DOHH2 (cell line): ENCODE results near the gene NFATC4.
A peak's percentile ranks its signal among the peaks of the same experiment; 100 is the strongest.

Experiments used
- H3F3A ChIP-seq: fragments of 200-600 bp; sonication (generic), shearing (Covaris generic); 2 replicates; pipeline ENCODE4 v1.6.0; 2016; ENCODE audit warnings: antibody characterized with exemption, mild to moderate bottlenecking; ENCODE audit not compliant: control insufficient read depth, insufficient read depth
- H3K27ac ChIP-seq: fragments of 200-600 bp; sonication (generic); 2 replicates; pipeline ENCODE4 v1.5.1; 2014; ENCODE audit warnings: low read depth, mild to moderate bottlenecking, low read length, moderate library complexity
- H3K27me3 ChIP-seq: fragments of 200-600 bp; sonication (generic); 2 replicates; pipeline ENCODE4 v1.6.1; 2014; ENCODE audit warnings: mild to moderate bottlenecking, low read length, mixed read lengths; ENCODE audit not compliant: control insufficient read depth
- H3K36me3 ChIP-seq: fragments of 200-600 bp; sonication (generic); 2 replicates; pipeline ENCODE4 v1.6.1; 2014; ENCODE audit warnings: mild to moderate bottlenecking, low read length, moderate library complexity, mixed read lengths; ENCODE audit not compliant: control insufficient read depth
- H3K4me1 ChIP-seq: fragments of 200-600 bp; sonication (generic); 2 replicates; pipeline ENCODE4 v1.6.1; 2014; ENCODE audit warnings: mild to moderate bottlenecking, low read length, mixed read lengths; ENCODE audit not compliant: control insufficient read depth
- H3K4me2 ChIP-seq: fragments of 200-600 bp; sonication (generic); 2 replicates; pipeline ENCODE4 v1.6.0; 2014; ENCODE audit warnings: mild to moderate bottlenecking, low read length, moderate library complexity
- H3K4me3 ChIP-seq: fragments of 200-600 bp; sonication (generic); 2 replicates; pipeline ENCODE4 v1.5.1; 2014; ENCODE audit warnings: mild to moderate bottlenecking, low read length, mixed read lengths
- H3K79me2 ChIP-seq: fragments of 200-600 bp; sonication (generic); 2 replicates; pipeline ENCODE4 v1.6.1; 2014; ENCODE audit warnings: mild to moderate bottlenecking, low read length, mixed read lengths; ENCODE audit not compliant: control insufficient read depth
- H3K9me2 ChIP-seq: fragments of 200-600 bp; sonication (generic); replicated peaks from 2 replicates; pipeline ENCODE4 v1.6.1; 2014; ENCODE audit warnings: mild to moderate bottlenecking, low read length, mixed read lengths; ENCODE audit not compliant: control insufficient read depth
- H3K9me3 ChIP-seq: fragments of 200-600 bp; sonication (generic); 2 replicates; pipeline ENCODE4 v1.6.1; 2014; ENCODE audit warnings: antibody characterized with exemption, low read length, mixed read lengths; ENCODE audit not compliant: control insufficient read depth, insufficient read depth
- H4K20me1 ChIP-seq: fragments of 200-600 bp; sonication (generic); 2 replicates; pipeline ENCODE4 v1.6.0; 2014; ENCODE audit warnings: low read depth, mild to moderate bottlenecking, antibody characterized with exemption, low read length, moderate library complexity; ENCODE audit not compliant: control insufficient read depth, insufficient read depth
- EZH2phosphoT487 ChIP-seq: fragments of 200-600 bp; sonication (generic); IDR thresholded peaks from 2 replicates; pipeline ENCODE4 v1.6.1; 2017; ENCODE audit warnings: borderline replicate concordance, mild to moderate bottlenecking, antibody characterized with exemption, low read length, moderate library complexity, mixed read lengths
- TF ChIP-seq, protein P1 (sequence below): fragments of 200-600 bp; sonication (generic); IDR thresholded peaks from one replicate; pipeline ENCODE4 v1.5.1; 2014; ENCODE audit warnings: antibody characterized with exemption, mild to moderate bottlenecking, low read depth, low read length; ENCODE audit not compliant: poor library complexity, severe bottlenecking

Gene NFATC4

DNA sequence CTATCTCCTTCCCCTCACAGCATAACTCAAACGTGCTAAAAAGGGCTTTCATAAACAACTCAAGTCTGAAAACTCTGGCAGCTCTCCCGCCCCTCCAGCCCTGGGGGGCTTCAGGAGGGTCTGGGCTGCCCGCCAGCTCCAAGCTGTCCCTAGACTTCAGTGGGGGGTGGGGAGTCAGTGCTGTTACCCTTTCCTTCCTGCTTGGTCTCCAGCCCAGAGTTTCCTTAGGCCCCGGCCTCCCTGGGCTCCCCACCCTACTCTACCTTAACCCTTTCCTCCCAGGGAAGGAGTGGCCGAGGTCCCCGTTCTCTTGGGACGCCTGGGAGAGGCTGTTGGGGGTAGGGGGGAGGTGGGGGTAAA, 30.3 kb downstream of the NFATC4 start:
- Histone ChIP-seq H3K27me3 (peaks cover 10% of the 10 kb centered on the region), H3F3A (no peaks in the 10 kb centered on the region), H3K9me2 (no peaks in the 10 kb centered on the region), H3K27ac (no peak overlapping the region), H4K20me1 (no peaks in the 10 kb centered on the region), H3K79me2 (no peaks in the 10 kb centered on the region), H3K36me3 (no peaks in the 10 kb centered on the region), H3K9me3 (no peaks in the 10 kb centered on the region), H3K4me2 (no peak overlapping the region; the same call in 1 of the 2 replicates), H3K4me1 (peaks cover 14% of the 10 kb centered on the region), H3K4me3 (0 out of 2 replicates have a peak overlapping the region, but pooled peaks have one; percentile 63)
- TF ChIP-seq, protein P1, sequence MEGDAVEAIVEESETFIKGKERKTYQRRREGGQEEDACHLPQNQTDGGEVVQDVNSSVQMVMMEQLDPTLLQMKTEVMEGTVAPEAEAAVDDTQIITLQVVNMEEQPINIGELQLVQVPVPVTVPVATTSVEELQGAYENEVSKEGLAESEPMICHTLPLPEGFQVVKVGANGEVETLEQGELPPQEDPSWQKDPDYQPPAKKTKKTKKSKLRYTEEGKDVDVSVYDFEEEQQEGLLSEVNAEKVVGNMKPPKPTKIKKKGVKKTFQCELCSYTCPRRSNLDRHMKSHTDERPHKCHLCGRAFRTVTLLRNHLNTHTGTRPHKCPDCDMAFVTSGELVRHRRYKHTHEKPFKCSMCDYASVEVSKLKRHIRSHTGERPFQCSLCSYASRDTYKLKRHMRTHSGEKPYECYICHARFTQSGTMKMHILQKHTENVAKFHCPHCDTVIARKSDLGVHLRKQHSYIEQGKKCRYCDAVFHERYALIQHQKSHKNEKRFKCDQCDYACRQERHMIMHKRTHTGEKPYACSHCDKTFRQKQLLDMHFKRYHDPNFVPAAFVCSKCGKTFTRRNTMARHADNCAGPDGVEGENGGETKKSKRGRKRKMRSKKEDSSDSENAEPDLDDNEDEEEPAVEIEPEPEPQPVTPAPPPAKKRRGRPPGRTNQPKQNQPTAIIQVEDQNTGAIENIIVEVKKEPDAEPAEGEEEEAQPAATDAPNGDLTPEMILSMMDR = no peak
- TF ChIP-seq EZH2phosphoT487 = no peak

DNA sequence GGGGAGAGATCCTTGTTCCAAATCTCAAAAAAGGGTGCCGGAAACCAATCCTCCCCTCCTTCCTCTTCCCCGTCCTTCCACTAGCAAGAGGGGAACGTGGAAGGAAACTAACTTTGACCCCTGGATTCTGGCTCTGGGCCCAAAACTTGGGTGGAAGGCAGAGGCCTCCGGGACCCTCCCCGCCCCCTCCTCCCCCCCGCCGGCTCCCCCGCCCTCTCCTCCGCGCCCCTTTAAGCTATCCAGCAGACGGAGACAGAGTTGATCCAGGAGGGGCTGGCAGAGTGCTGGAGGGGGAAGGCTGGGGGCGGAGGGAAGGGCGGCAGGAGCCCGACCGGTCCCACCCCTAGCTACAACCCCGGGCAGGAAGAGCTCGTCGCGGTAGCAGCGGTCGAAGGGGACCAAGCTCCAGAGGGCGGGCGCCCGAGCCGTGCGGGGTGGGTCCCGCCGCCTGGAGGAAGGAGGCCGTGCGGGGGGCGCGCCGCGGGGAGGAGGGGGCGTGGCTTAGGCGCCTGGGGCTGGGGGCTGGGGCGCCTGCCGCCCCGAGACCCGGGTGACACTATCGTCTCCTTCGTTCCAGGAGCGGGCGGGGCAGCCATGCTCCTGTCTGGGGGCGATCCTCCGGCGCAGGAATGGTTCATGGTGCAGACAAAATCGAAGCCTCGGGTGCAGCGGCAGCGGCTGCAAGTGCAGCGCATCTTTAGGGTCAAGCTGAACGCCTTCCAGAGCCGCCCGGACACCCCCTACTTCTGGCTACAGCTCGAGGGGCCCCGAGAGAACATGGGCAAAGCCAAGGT, 30.9 kb downstream of the NFATC4 start, which contains the start of gene NYNRIN:
NYNRIN (plus strand) TSS at position 351 of the 794 bp plus-strand sequence; CDS start at position 595, 244 bp downstream.
- H3K27ac ChIP-seq = no peak within 1 kb of the TSS

DNA sequence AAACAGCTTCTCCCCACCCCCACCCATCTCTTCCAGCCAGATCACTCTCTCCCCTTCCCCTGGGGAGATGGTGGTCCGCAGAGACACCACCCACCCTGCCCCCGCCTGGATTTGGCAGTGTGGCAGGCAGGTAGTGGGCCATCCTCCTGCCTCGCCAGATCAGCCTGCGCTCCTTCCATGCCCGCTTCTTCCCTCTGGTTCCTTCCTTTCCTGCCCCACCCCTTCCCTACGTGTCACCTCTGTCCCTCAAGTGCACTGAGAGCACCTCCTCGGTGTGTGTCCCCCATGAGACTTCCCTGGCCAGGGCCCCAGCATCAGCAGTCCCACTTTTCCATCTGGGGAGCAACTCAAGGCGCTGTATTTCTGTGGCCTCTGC, 31.5 kb downstream of the NFATC4 start:
- H3K9me2 ChIP-seq = no peaks in the 10 kb centered on the region
- H3K27ac ChIP-seq = no peak overlapping the region
- H3K4me2 ChIP-seq = peak overlapping the region; percentile 76
- peaks cover 21% of the 10 kb centered on the region for H3K27me3 ChIP-seq
- no peaks in the 10 kb centered on the region for H3F3A ChIP-seq
- H3K4me3 ChIP-seq = peak overlapping the region; percentile 63
- H3K9me3 ChIP-seq = no peaks in the 10 kb centered on the region
- H3K36me3 ChIP-seq = no peaks in the 10 kb centered on the region
- TF ChIP-seq, protein P1 = no peak
- no peak for TF ChIP-seq EZH2phosphoT487
- H3K4me1 ChIP-seq = peaks cover 14% of the 10 kb centered on the region
- H4K20me1 ChIP-seq = no peaks in the 10 kb centered on the region
- H3K79me2 ChIP-seq = no peaks in the 10 kb centered on the region

More for the DNA sequence above, 30.9 kb downstream of the NFATC4 start, which contains the start of gene NYNRIN:
- no peak for TF ChIP-seq EZH2phosphoT487
- TF ChIP-seq, protein P1 = no peak
- Histone ChIP-seq H3F3A (no peaks in the 10 kb centered on the region), H3K4me2 (peak within 1 kb of the TSS; percentile 76), H3K9me3 (no peaks in the 10 kb centered on the region), H3K4me1 (peaks cover 14% of the 10 kb centered on the region), H3K36me3 (no peaks in the 10 kb centered on the region), H3K4me3 (peak within 1 kb of the TSS; percentile 63), H4K20me1 (no peaks in the 10 kb centered on the region), H3K79me2 (no peaks in the 10 kb centered on the region), H3K9me2 (no peaks in the 10 kb centered on the region), H3K27me3 (peaks cover 16% of the 10 kb centered on the region)
